Measurements from ENCODE around the gene SMIM1.

Gene SMIM1

GRCh38 chr1:3819771-3820200 is 47.2 kb downstream of the SMIM1 start:
- no peak for TF ChIP-seq CTCF (IDR thresholded peaks at IDR 0.05; ENCODE audit: low read depth, low read length)
- DNase-seq (ENCODE audit: low read depth in 2 of 2): no peak

GRCh38 chr1:3820316-3820715 is 47.8 kb downstream of the SMIM1 start:
- TF ChIP-seq CTCF (IDR thresholded peaks at IDR 0.05; ENCODE audit: low read depth, low read length): no peak
- no peak overlapping the region for H3K4me3 ChIP-seq (replicated peaks in 1 of 2; ENCODE audit: low read depth in 2 of 2, low read length in 2 of 2)
- DNase-seq (ENCODE audit: low read depth in 2 of 2): no peak

More at GRCh38 chr1:3819771-3820200, 47.2 kb downstream of the SMIM1 start:
- no peak overlapping the region for H3K4me3 ChIP-seq (replicated peaks in 1 of 2; ENCODE audit: low read depth in 2 of 2, low read length in 2 of 2)

GRCh38 chr1:3821004-3821403 is 48.5 kb downstream of the SMIM1 start:
- no peak overlapping the region for H3K4me3 ChIP-seq (replicated peaks in 1 of 2; ENCODE audit: low read depth in 2 of 2, low read length in 2 of 2)
- no peak for DNase-seq (ENCODE audit: low read depth in 2 of 2)
- TF ChIP-seq CTCF (IDR thresholded peaks at IDR 0.05; ENCODE audit: low read depth, low read length): no peak

GRCh38 chr1:3821447-3821846 is 48.9 kb downstream of the SMIM1 start:
- DNase-seq (ENCODE audit: low read depth in 2 of 2): no peak
- no peak overlapping the region for H3K4me3 ChIP-seq (replicated peaks in 1 of 2; ENCODE audit: low read depth in 2 of 2, low read length in 2 of 2)
- TF ChIP-seq CTCF (IDR thresholded peaks at IDR 0.05; ENCODE audit: low read depth, low read length): no peak

GRCh38 chr1:3821908-3822307 is 49.4 kb downstream of the SMIM1 start:
- DNase-seq (ENCODE audit: low read depth in 2 of 2): no peak
- TF ChIP-seq CTCF (IDR thresholded peaks at IDR 0.05; ENCODE audit: low read depth, low read length): no peak
- H3K4me3 ChIP-seq (replicated peaks in 1 of 2; ENCODE audit: low read depth in 2 of 2, low read length in 2 of 2): no peak overlapping the region

- TF ChIP-seq CTCF (IDR thresholded peaks at IDR 0.05; ENCODE audit: low read depth, low read length): no peak
- DNase-seq (ENCODE audit: low read depth in 2 of 2): no peak
- H3K4me3 ChIP-seq (replicated peaks in 1 of 2; ENCODE audit: low read depth in 2 of 2, low read length in 2 of 2): no peak overlapping the region
Observed at GRCh38 chr1:3822421-3822820, 49.9 kb downstream of the SMIM1 start.

GRCh38 chr1:3824650-3825049 is 52.1 kb downstream of the SMIM1 start:
- TF ChIP-seq CTCF (IDR thresholded peaks at IDR 0.05; ENCODE audit: low read depth, low read length): no peak
- DNase-seq (ENCODE audit: low read depth in 2 of 2): no peak

More at GRCh38 chr1:3824650-3825049, 52.1 kb downstream of the SMIM1 start:
- no peak overlapping the region for H3K4me3 ChIP-seq (replicated peaks in 1 of 2; ENCODE audit: low read depth in 2 of 2, low read length in 2 of 2)

Measured in cardiac fibroblast (primary cell).